NCI-H2196 treated with DMSO at 0.1 percent for 48 hours (cell line): ENCODE results near the gene SLC2A3.
A peak's percentile ranks its signal among the peaks of the same experiment; 100 is the strongest.
"Not testable (repeated sequence)": the region's sequence is repeated elsewhere in the genome, so short reads cannot be mapped to it uniquely, and the experiment has no call there.

Experiments
- DNase-seq: peaks from one replicate; lab custom pipeline; 2025; ENCODE audit not compliant: unreplicated experiment; lab: John Stamatoyannopoulos, UW

Gene SLC2A3

GRCh38 chr12:7935590-7936581 lies at the start of gene SLC2A3:
Gene SLC2A3 (minus strand): TSS chr12:7936187. CDS start chr12:7936034, 153 bp downstream.
- no peak for DNase-seq

- DNase-seq = no peak
Measured at GRCh38 chr12:7984900-7985299, 48.9 kb upstream of the SLC2A3 start.

DNA sequence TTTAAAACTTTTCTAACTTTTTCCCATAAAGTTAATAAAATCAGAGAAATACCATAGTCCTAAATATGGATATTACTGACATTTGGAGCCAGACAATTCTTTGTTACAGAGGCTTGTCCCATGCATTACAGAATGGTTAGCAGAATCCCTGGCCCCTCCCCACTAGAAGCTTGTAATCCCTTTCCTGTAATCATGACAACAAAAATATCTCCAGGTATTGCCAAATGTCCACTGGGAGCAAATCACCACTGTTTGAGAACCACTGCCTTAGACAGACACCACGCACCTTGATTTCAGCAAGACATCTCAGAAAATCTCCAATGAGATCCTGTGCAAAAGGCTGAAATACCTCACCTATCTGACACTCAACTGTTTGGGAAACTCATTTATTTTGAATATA lies 47.5 kb upstream of the SLC2A3 start:
- not testable (repeated sequence) for DNase-seq

DNA sequence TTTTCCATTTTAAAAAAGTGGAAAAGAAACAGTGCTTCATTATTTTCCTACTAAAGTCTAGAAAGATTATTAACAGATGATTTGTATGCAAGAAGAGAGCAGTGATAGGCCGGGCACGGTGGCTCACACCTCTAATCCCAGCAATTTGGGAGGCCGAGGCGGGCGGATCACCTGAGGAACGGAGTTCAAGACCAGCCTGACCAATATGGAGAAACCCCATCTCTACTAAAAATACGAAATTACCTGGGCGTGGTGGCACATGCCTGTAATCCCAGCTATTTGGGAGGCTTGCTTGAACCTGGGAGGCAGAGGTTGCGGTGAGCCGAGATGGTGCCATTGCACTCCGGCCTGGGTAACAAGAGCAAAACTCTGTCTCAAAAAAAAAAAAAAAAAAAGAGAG lies 47.0 kb upstream of the SLC2A3 start:
- not testable (repeated sequence) for DNase-seq

- not testable (repeated sequence) for DNase-seq
Measured at GRCh38 chr12:7982332-7982735, 46.3 kb upstream of the SLC2A3 start.

- no peak for DNase-seq
Measured at GRCh38 chr12:7981446-7981845, 45.5 kb upstream of the SLC2A3 start.

DNA sequence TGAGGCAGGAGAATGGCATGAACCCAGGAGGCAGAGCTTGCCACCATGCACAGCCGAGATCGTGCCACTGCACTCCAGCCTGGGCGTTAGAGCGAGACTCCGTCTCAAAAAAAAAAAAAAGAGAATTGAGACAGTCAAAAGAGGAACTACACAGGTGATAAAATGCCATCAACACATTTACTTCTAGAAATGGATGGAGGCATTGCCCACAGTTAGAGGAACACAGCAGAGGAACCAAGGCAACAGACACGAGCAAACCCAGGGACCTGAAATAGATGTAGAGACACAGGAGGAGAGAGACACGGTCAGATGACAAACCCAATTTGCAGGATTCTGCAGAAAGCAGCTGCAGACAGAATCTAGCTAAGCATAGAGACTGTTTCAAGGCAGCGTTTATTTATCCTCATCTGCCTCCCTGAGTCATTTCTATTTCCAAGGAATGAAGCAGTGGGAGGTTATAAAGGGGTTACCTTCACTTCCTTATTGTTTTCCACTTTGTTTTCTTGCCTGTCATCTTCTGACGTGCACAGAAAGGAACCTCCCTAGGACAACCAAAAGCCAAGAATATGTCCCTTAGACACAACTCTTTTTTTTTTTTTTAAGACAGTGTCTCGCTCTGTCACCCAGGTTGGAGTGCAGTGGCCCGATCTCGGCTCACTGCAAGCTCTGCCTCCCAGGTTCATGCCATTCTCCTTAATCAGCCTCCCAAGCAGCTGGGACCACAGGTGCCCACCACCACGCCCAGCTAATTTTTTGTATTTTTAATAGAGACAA lies 41.6 kb upstream of the SLC2A3 start:
- not testable (repeated sequence) for DNase-seq

DNA sequence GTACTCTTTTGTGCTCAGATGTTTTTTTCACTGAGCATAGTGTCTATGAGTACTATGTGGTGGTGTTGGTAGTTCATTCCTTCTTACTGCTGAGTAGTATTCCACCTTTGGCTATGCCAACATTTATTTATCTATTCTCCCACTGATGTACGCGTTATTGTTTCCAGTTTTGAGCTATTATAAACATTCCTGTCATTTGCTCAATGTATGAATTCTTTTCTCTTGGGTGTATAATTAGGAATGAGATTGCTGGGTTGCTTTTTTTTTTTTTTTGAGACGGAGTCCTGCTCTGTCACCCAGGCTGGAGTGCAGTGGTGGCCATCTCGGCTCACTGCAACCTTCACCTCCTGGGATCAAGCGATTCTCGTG lies 37.5 kb upstream of the SLC2A3 start:
- DNase-seq = no peak

- DNase-seq = no peak
Measured at GRCh38 chr12:7972734-7973456, 36.9 kb upstream of the SLC2A3 start.

DNA sequence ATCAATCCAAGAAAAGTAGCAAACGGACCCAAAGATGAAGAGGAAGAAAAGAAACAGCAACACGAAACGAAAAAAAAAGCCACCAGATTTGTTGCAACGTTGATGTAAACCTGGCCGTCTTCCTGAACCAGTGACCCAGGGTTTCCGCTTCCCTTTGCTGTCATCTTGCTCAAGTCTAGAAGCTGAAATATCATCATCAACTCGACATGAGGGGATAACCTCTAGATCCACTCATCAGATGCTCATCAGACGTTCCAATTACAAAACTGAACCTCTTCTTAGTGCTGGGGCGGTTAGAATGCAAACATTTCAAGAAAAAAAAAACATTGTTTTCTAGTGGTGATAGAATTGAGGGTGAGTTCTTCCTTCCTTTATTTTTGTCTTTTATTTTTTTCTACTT lies 36.3 kb upstream of the SLC2A3 start:
- not testable (repeated sequence) for DNase-seq

DNA sequence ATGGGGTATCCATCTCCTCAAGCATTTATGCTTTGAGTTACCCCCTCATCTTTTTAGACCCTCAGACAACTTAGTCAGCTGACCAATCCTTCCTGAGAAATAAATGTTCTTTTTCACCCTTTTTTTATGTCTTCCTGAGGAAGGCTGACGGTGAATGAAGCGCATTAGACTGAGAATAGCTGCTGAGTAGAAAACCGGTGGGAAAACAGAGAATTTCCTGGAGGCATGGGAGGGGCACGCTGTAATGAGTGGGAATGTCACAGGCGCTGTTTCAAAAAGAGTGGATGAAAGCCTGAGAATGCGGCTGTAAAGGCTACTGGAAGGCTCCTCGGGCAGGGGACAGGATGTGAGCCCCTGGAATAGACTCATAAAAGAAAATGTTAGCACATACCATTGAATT lies 35.8 kb upstream of the SLC2A3 start:
- not testable (repeated sequence) for DNase-seq

DNA sequence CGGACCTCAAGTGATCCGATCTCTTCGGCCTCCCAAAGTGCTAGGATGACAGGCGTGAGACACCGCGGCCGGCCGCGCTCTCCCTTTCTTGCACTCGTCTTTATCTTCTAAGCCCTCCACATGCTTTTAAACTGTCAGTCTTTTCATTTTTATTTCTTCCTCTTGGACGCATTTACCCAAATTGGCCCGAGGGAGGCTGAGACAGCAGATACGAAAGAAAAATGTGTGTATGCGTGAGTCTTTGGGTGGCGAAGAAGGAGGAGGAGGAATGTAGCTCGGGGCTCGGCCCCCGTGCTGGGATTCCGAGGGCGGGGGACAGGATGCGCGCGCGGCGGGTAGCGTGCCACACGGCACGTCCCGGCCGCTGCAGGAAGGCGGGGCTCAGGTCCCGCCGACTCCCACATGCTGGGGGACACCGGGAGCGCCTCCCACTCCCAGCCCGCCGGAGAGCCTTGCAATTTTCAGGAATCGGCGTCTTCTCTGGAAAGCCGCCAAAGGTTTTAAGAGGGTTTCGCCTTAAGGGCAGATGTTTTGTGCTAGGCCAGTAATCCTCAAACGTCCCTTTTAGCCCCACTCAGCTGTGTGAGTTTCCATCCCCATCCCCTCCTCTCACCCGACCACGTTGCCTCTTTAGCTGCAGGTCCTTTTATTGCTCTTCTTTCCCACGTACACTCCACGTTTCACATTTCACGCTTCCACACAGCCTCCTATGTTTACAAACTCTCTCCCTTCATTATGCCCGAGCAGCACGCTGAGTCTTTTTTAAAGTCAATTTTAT lies 34.7 kb upstream of the SLC2A3 start:
- peak; percentile 34 for DNase-seq

DNA sequence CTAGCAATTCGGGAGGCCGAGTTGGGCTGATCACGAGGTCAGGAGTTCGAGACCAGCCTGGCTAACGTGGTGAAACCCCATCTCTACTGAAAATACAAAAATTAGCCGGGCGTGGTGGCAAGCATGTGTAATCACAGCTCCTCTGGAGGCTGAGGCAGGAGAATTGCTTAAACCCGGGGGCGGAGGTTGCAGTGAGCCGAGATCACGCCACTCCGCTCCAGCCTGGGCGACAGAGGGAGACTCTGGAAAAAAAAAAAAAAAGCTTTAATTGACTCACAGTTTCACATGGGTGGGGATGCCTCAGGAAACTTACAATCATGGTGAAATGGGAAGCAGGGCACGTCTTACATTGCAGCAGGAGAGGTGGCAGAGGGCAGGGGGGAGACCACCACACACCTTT lies 30.6 kb upstream of the SLC2A3 start:
- no peak for DNase-seq

DNA sequence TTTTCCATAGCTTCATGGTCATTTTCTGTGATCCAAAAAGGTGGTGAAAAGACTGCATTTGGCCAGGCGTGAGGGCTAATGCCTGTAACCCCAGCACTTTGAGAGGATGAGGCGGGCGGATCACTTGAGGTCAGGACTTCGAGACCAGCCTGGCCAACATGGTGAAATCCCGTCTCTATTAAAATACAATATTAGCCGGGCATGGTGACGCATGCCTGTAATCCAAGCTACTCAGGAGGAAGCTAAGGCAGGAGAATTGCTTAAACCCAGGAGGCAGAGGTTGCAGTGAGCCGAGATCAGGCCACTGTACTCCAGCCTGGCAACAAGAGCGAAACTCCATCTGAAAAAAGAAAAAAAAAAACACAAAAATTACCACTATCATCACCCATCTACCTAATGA lies 28.7 kb upstream of the SLC2A3 start:
- not testable (repeated sequence) for DNase-seq

GRCh38 chr12:7961395-7962178 lies 25.6 kb upstream of the SLC2A3 start:
- DNase-seq = no peak

DNA sequence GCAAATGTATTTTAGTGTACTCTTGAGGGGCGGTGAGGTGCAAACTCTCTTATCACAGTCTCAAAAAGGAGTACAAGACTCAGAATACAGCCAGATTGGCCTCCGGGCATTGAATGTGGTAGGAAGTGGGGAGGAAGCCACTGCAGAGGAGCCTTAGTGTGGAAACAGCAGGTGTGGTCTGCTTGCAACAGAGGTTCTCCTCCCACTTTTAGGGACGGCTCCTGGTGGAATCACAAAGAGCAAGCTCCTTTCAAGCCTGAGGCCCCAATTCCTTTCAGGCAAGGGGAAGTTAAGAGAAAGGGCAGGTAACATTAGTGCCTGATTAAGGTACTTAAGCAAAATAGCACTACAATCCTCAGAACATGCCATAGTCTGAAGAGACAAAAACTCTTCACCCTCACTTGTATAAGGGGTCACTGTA lies 23.7 kb upstream of the SLC2A3 start:
- DNase-seq = no peak

DNA sequence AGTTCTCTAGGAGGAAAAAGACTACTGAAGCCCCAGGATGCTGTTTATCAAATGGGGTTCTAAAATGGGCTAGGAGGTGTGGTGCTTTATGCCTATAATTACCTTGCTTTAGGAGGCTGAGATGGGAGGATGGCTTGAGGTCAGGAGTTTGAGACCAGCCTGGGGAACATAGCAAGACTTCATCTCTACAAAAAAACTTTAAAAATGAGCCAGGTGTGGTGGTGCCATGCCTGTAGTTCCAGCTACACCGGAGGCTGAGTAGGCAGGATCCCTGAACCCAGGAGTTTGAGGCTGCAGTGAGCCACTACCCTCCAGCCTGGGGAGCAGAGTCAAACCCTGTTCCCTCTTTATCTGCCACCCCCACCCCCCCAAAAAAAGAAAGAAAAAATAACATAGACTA lies 23.3 kb upstream of the SLC2A3 start:
- DNase-seq = no peak

GRCh38 chr12:7954877-7955276 lies 18.9 kb upstream of the SLC2A3 start:
- DNase-seq = not testable (repeated sequence)

DNA sequence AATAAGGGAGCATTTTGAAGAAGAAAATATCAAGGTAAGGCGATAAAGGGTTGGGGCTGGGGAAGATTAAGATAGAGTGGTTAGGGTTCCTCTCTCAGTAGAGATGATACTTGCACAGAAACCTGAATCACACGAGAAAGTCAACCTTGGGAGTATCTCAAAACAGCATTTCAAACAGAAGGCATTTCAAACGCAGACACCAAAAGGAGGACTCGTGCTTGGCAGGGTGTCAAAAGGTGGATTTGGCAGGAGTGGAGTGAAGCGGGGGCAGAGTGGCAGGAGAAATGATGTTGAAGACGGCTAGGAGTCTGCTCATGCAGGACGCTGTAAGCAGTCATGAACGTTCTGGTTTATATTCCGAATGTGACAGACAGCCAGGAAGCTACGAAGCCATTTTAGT lies 18.4 kb upstream of the SLC2A3 start:
- not testable (repeated sequence) for DNase-seq

- not testable (repeated sequence) for DNase-seq
Measured at GRCh38 chr12:7953912-7954311, 17.9 kb upstream of the SLC2A3 start.
